ENCODE data around the gene ARID2.

The ARID2 gene

GRCh38 chr12:45878630-45879255 is 149.2 kb downstream of the ARID2 start:
- no peak for DNase-seq (ENCODE audit: low read depth)
- H3K4me3 ChIP-seq (ENCODE audit: low read depth, low read length): no peak overlapping the region

GRCh38 chr12:45879363-45879895 is 149.9 kb downstream of the ARID2 start:
- no peak for DNase-seq (ENCODE audit: low read depth)
- in situ Hi-C loops (cut with HindIII; ENCODE audit: low sequenced_read_pairs): no loop called here
- H3K4me3 ChIP-seq (ENCODE audit: low read depth, low read length): no peak overlapping the region
- no peak for TF ChIP-seq CTCF (IDR thresholded peaks at IDR 0.05; ENCODE audit: low read depth, low read length, missing control alignments)

More at GRCh38 chr12:45878630-45879255, 149.2 kb downstream of the ARID2 start:
- in situ Hi-C loops (cut with HindIII; ENCODE audit: low sequenced_read_pairs): no loop called here
- no peak for TF ChIP-seq CTCF (IDR thresholded peaks at IDR 0.05; ENCODE audit: low read depth, low read length, missing control alignments)

GRCh38 chr12:45880533-45880932 is 151.0 kb downstream of the ARID2 start:
- no peak for DNase-seq (ENCODE audit: low read depth)
- TF ChIP-seq CTCF (IDR thresholded peaks at IDR 0.05; ENCODE audit: low read depth, low read length, missing control alignments): no peak
- no peak overlapping the region for H3K4me3 ChIP-seq (ENCODE audit: low read depth, low read length)
- in situ Hi-C loops (cut with HindIII; ENCODE audit: low sequenced_read_pairs): no loop called here

GRCh38 chr12:45883187-45883586 is 153.7 kb downstream of the ARID2 start:
- H3K4me3 ChIP-seq (ENCODE audit: low read depth, low read length): no peak overlapping the region
- in situ Hi-C loops (cut with HindIII; ENCODE audit: low sequenced_read_pairs): no loop called here
- no peak for TF ChIP-seq CTCF (IDR thresholded peaks at IDR 0.05; ENCODE audit: low read depth, low read length, missing control alignments)
- no peak for DNase-seq (ENCODE audit: low read depth)

- DNase-seq (ENCODE audit: low read depth): no peak
- no peak for TF ChIP-seq CTCF (IDR thresholded peaks at IDR 0.05; ENCODE audit: low read depth, low read length, missing control alignments)
- in situ Hi-C loops (cut with HindIII; ENCODE audit: low sequenced_read_pairs): no loop called here
- no peak overlapping the region for H3K4me3 ChIP-seq (ENCODE audit: low read depth, low read length)
Observed at GRCh38 chr12:45886685-45887084, 157.2 kb downstream of the ARID2 start.

- H3K4me3 ChIP-seq (ENCODE audit: low read depth, low read length): no peak overlapping the region
- no peak for TF ChIP-seq CTCF (IDR thresholded peaks at IDR 0.05; ENCODE audit: low read depth, low read length, missing control alignments)
- no peak for DNase-seq (ENCODE audit: low read depth)
- in situ Hi-C loops (cut with HindIII; ENCODE audit: low sequenced_read_pairs): no loop called here
Observed at GRCh38 chr12:45887544-45887943, 158.0 kb downstream of the ARID2 start.

Measured in astrocyte of the cerebellum (primary cell).